ENCODE data around the gene EXOC3. TPM values are rescaled to one million over a fixed set of nuclear protein-coding genes. Genes with fewer than 3 reads are reported as not detected.

EXOC3 gene
- total RNA-seq, 1 experiment from 2014 or later = 55.0 TPM

GRCh38 chr5:447501-447900 is 4.5 kb downstream of the EXOC3 start:
- H3K27ac ChIP-seq (ENCODE audit: low read length) = no peak overlapping the region
- CTCF ChIA-PET = interaction anchor here (1.1 kb wide), 1 partner anchor 65 kb away, joined by 3 read pairs; no protein-coding TSS in a partner anchor
- in situ Hi-C loops (cut with HindIII; ENCODE audit: low pct_unique_long_range_greater_than_20kb, low sequenced_read_pairs) (no loop called here), intact Hi-C loops (cut with micrococcal nuclease; ENCODE audit: unreplicated experiment) (no loop called here)
- no TSS peak for BruUV-seq (replicated peaks)
- H3K36me3 ChIP-seq (ENCODE audit: control insufficient read depth, insufficient read depth, low read length) = peaks cover 28% of the 10 kb centered on the region
- no peak overlapping the region for H3K4me3 ChIP-seq (ENCODE audit: low read depth in 2 of 2, low read length in 2 of 2)
- H3K9me3 ChIP-seq (ENCODE audit: control insufficient read depth, insufficient read depth, low read depth, low read length) = peaks cover 21% of the 10 kb centered on the region; the same call in 1 of the 2 replicates
- ATAC-seq (no peak), DNase-seq (ENCODE audit: low read depth, low spot score) (no peak)
- H3K27me3 ChIP-seq (ENCODE audit: control insufficient read depth, insufficient read depth, low read length) = no peaks in the 10 kb centered on the region
- peaks cover 7% of the 10 kb centered on the region for H3K4me1 ChIP-seq (ENCODE audit: control insufficient read depth, insufficient read depth, low read length)
- TF ChIP-seq SIN3A (IDR thresholded peaks at IDR 0.05; ENCODE audit: borderline replicate concordance, insufficient read depth, low read depth, low read length) (no peak), CTCF (IDR thresholded peaks at IDR 0.05) (no peak)
- POLR2A ChIA-PET = no interaction called here

- H3K4me1 ChIP-seq (ENCODE audit: control insufficient read depth, insufficient read depth, low read length) = peaks cover 7% of the 10 kb centered on the region
- intact Hi-C loops (cut with micrococcal nuclease; ENCODE audit: unreplicated experiment) = no loop called here
- H3K9me3 ChIP-seq (ENCODE audit: control insufficient read depth, insufficient read depth, low read depth, low read length) = peaks cover 21% of the 10 kb centered on the region; the same call in 1 of the 2 replicates
- no peaks in the 10 kb centered on the region for H3K27me3 ChIP-seq (ENCODE audit: control insufficient read depth, insufficient read depth, low read length)
- ATAC-seq = no peak
- no peak for DNase-seq (ENCODE audit: low read depth, low spot score)
- in situ Hi-C loops (cut with HindIII; ENCODE audit: low pct_unique_long_range_greater_than_20kb, low sequenced_read_pairs) = no loop called here
- BruUV-seq (replicated peaks) = no TSS peak
- H3K4me3 ChIP-seq (ENCODE audit: low read depth in 2 of 2, low read length in 2 of 2) = no peak overlapping the region
- H3K27ac ChIP-seq (ENCODE audit: low read length) = no peak overlapping the region
- ChIA-PET CTCF (no interaction called here), POLR2A (no interaction called here)
- H3K36me3 ChIP-seq (ENCODE audit: control insufficient read depth, insufficient read depth, low read length) = peaks cover 28% of the 10 kb centered on the region
- no peak for TF ChIP-seq CTCF (IDR thresholded peaks at IDR 0.05)
- no peak for TF ChIP-seq TCF7L2 (IDR thresholded peaks at IDR 0.05; ENCODE audit: low read depth, low read length)
- TF ChIP-seq POLR2AphosphoS5 (IDR thresholded peaks at IDR 0.05; ENCODE audit: low read depth, low read length) = no peak
- TF ChIP-seq SIN3A (IDR thresholded peaks at IDR 0.05; ENCODE audit: borderline replicate concordance, insufficient read depth, low read depth, low read length) = no peak
- TF ChIP-seq REST (IDR thresholded peaks at IDR 0.05; ENCODE audit: insufficient read depth in 1 of 2, low read depth in 2 of 2, low read length in 1 of 2) = no peak
Measured at GRCh38 chr5:448061-448765, 5.2 kb downstream of the EXOC3 start.
